T-helper 2 cell treated with Interferon-gamma antibody and Interleukin-4, amounts not matched to agents 5 μg/mL and 100 μg/mL, for 36 hours (primary cell): Measurements from ENCODE around the gene RNF121.
A peak's percentile ranks its signal among the peaks of the same experiment; 100 is the strongest.
"Not testable (repeated sequence)": the region's sequence is repeated elsewhere in the genome, so short reads cannot be mapped to it uniquely, and the experiment has no call there.

Source experiments
- DNase-seq: peaks from one replicate; pipeline ENCODE4 v3.0.0; 2021; ENCODE audit warnings: low spot score
- H3K27ac Mint-ChIP-seq: one replicate; pipeline ENCODE4 v1.8.0; 2021; ENCODE audit warnings: mild to moderate bottlenecking, mixed read lengths
- H3K27me3 Mint-ChIP-seq: one replicate; pipeline ENCODE4 v1.8.0; 2021; ENCODE audit warnings: low read depth, mixed read lengths
- H3K36me3 Mint-ChIP-seq: one replicate; pipeline ENCODE4 v1.8.0; 2021; ENCODE audit warnings: low read depth, mixed read lengths
- H3K4me1 Mint-ChIP-seq: one replicate; pipeline ENCODE4 v1.8.0; 2021; ENCODE audit warnings: low read depth, mixed read lengths
- H3K4me3 Mint-ChIP-seq: one replicate; pipeline ENCODE4 v1.8.0; 2022; ENCODE audit warnings: mild to moderate bottlenecking, moderate library complexity, mixed read lengths
- H3K9me3 Mint-ChIP-seq: one replicate; pipeline ENCODE4 v1.8.0; 2021; ENCODE audit warnings: mixed read lengths

The RNF121 gene

GRCh38 chr11:71928737-71929443, at the start of gene RNF121:
Gene RNF121, plus strand, starts transcription at chr11:71929046. Its CDS starts 16 bp downstream, at chr11:71929062.
- peaks cover 31% of the 10 kb centered on the region for H3K4me1 Mint-ChIP-seq
- peak within 1 kb of the TSS; percentile 98 for H3K27ac Mint-ChIP-seq
- peaks cover 8% of the 10 kb centered on the region for H3K36me3 Mint-ChIP-seq
- H3K27me3 Mint-ChIP-seq, result no peaks in the 10 kb centered on the region
- H3K9me3 Mint-ChIP-seq, result no peaks in the 10 kb centered on the region
- DNase-seq, result peak; percentile 98
- peak within 1 kb of the TSS; percentile 95 for H3K4me3 Mint-ChIP-seq

GRCh38 chr11:71885806-71886205, 43.0 kb upstream of the RNF121 start:
- not testable (repeated sequence) for H3K4me3 Mint-ChIP-seq, H3K36me3 Mint-ChIP-seq, H3K27me3 Mint-ChIP-seq, H3K4me1 Mint-ChIP-seq, H3K27ac Mint-ChIP-seq, H3K9me3 Mint-ChIP-seq, DNase-seq

- DNase-seq, H3K4me1 Mint-ChIP-seq, H3K9me3 Mint-ChIP-seq, H3K27ac Mint-ChIP-seq, H3K4me3 Mint-ChIP-seq, H3K27me3 Mint-ChIP-seq, H3K36me3 Mint-ChIP-seq: not testable (repeated sequence)
Measured at GRCh38 chr11:71888335-71889010, 40.4 kb upstream of the RNF121 start.

- H3K36me3 Mint-ChIP-seq, H3K4me1 Mint-ChIP-seq, H3K27me3 Mint-ChIP-seq, H3K9me3 Mint-ChIP-seq, DNase-seq, H3K27ac Mint-ChIP-seq, H3K4me3 Mint-ChIP-seq: not testable (repeated sequence)
Measured at GRCh38 chr11:71889181-71889872, 39.5 kb upstream of the RNF121 start.

GRCh38 chr11:71895961-71896360, 32.9 kb upstream of the RNF121 start:
- H3K36me3 Mint-ChIP-seq, result peaks cover 6% of the 10 kb centered on the region
- no peak overlapping the region for H3K27ac Mint-ChIP-seq
- no peak overlapping the region for H3K4me3 Mint-ChIP-seq
- H3K9me3 Mint-ChIP-seq, result no peaks in the 10 kb centered on the region
- H3K4me1 Mint-ChIP-seq, result no peaks in the 10 kb centered on the region
- no peak for DNase-seq
- H3K27me3 Mint-ChIP-seq, result no peaks in the 10 kb centered on the region

- not testable (repeated sequence) for H3K27me3 Mint-ChIP-seq, H3K9me3 Mint-ChIP-seq, H3K36me3 Mint-ChIP-seq, H3K4me3 Mint-ChIP-seq, H3K27ac Mint-ChIP-seq, H3K4me1 Mint-ChIP-seq, DNase-seq
Measured at GRCh38 chr11:71901137-71901536, 27.7 kb upstream of the RNF121 start.

- H3K27ac Mint-ChIP-seq, result no peak overlapping the region
- H3K9me3 Mint-ChIP-seq, result no peaks in the 10 kb centered on the region
- DNase-seq, result no peak
- H3K4me1 Mint-ChIP-seq, result peaks cover 11% of the 10 kb centered on the region
- no peak overlapping the region for H3K4me3 Mint-ChIP-seq
- H3K27me3 Mint-ChIP-seq, result no peaks in the 10 kb centered on the region
- H3K36me3 Mint-ChIP-seq, result peaks cover 20% of the 10 kb centered on the region
Measured at GRCh38 chr11:71908218-71908617, 20.6 kb upstream of the RNF121 start.

GRCh38 chr11:71910775-71911174, 18.1 kb upstream of the RNF121 start:
- H3K9me3 Mint-ChIP-seq, H3K4me3 Mint-ChIP-seq, H3K27ac Mint-ChIP-seq, H3K27me3 Mint-ChIP-seq, DNase-seq: not testable (repeated sequence)
- Mint-ChIP-seq H3K4me1 (peaks cover 24% of the 10 kb centered on the region), H3K36me3 (peaks cover 33% of the 10 kb centered on the region)

- Mint-ChIP-seq H3K27ac (peak overlapping the region; percentile 68), H3K36me3 (peaks cover 40% of the 10 kb centered on the region), H3K4me1 (peaks cover 28% of the 10 kb centered on the region)
- not testable (repeated sequence) for H3K9me3 Mint-ChIP-seq, H3K4me3 Mint-ChIP-seq, H3K27me3 Mint-ChIP-seq
- peak; percentile 80 for DNase-seq
Measured at GRCh38 chr11:71911321-71911985, 17.4 kb upstream of the RNF121 start.

- peaks cover 43% of the 10 kb centered on the region for H3K36me3 Mint-ChIP-seq
Measured at GRCh38 chr11:71911986-71912340, 16.9 kb upstream of the RNF121 start.

GRCh38 chr11:71913756-71914526, 14.9 kb upstream of the RNF121 start:
- Mint-ChIP-seq H3K4me3 (no peak overlapping the region), H3K9me3 (no peaks in the 10 kb centered on the region), H3K27ac (peak overlapping the region; percentile 38), H3K4me1 (peaks cover 29% of the 10 kb centered on the region), H3K36me3 (peaks cover 56% of the 10 kb centered on the region), H3K27me3 (no peaks in the 10 kb centered on the region)
- no peak for DNase-seq

More at GRCh38 chr11:71911986-71912340, 16.9 kb upstream of the RNF121 start:
- H3K9me3 Mint-ChIP-seq, H3K4me3 Mint-ChIP-seq, DNase-seq, H3K27me3 Mint-ChIP-seq: not testable (repeated sequence)
- Mint-ChIP-seq H3K27ac (peak overlapping the region; percentile 68), H3K4me1 (peaks cover 29% of the 10 kb centered on the region)

GRCh38 chr11:71914617-71915189, 14.1 kb upstream of the RNF121 start:
- Mint-ChIP-seq H3K4me1 (peaks cover 29% of the 10 kb centered on the region), H3K36me3 (peaks cover 56% of the 10 kb centered on the region), H3K27ac (peak overlapping the region; percentile 51), H3K27me3 (no peaks in the 10 kb centered on the region), H3K9me3 (no peaks in the 10 kb centered on the region), H3K4me3 (no peak overlapping the region)
- DNase-seq, result peak; percentile 26

- H3K4me3 Mint-ChIP-seq, result no peak overlapping the region
- no peaks in the 10 kb centered on the region for H3K9me3 Mint-ChIP-seq
- H3K27ac Mint-ChIP-seq, result peak overlapping the region; percentile 16
- H3K27me3 Mint-ChIP-seq, result no peaks in the 10 kb centered on the region
- peaks cover 45% of the 10 kb centered on the region for H3K36me3 Mint-ChIP-seq
- DNase-seq, result no peak
- H3K4me1 Mint-ChIP-seq, result peaks cover 18% of the 10 kb centered on the region
Measured at GRCh38 chr11:71917646-71918140, 11.2 kb upstream of the RNF121 start.
